Activated CD4-positive, alpha-beta T cell treated with anti-CD3 and anti-CD28 coated beads, Interleukin-2, Interleukin-4, amounts not matched to agents 100 ng/mL and 50 ng/mL, durations not matched to agents 16 hours and 8 hours (primary cell): Measurements from ENCODE around the gene CAGE1.

Experiments used
- DNase-seq: peaks from one replicate; pipeline ENCODE4 v3.0.0-alpha.2; 2020; ENCODE audit warnings: low spot score

Gene CAGE1

GRCh38 chr6:7309050-7309449 is 80.5 kb downstream of the CAGE1 start:
- no peak for DNase-seq

GRCh38 chr6:7307533-7307932 is 82.0 kb downstream of the CAGE1 start:
- no peak for DNase-seq

- DNase-seq: no peak
These were observed 84.7 kb downstream of the CAGE1 start for GRCh38 chr6:7304821-7305220.

DNA sequence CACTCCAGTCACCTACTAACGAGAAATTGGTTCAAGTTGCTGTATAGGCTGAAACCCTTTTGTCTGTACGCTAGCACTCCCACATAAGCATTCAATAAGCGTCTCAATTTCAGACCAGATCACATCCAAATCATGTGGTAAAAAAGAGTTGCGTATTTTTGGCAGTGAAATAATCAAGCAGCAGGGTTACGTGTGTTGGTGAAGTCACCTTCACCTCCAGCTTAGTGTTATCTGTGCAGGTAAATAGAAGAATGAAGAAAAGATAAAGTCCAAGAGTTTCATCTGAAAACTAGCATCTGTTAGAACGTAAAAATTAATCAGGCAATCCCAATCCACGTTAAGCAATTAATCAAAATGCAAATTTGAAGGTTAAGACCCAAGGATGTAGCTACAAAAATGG is 87.8 kb downstream of the CAGE1 start:
- no peak for DNase-seq

- DNase-seq: no peak
These were observed 88.6 kb downstream of the CAGE1 start for GRCh38 chr6:7300926-7301325.

DNA sequence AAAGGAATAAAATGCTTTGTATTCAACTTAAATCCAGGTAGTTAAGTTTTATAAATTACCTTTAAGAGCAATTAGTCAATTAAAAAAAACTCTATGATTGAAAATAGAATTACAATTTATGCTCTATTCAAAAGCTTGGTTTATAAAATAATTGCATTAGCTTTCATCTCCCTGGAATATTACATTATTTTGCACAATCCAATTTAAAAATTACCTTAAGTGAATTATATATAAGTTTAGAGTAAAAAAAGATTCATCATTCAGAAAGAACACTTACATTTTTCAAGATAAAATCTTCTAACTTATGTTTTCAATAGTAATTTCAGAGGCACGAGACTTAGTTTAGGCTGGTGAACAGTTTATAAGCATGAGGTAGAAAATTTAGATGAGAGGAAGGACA is 91.4 kb downstream of the CAGE1 start:
- DNase-seq: no peak

DNA sequence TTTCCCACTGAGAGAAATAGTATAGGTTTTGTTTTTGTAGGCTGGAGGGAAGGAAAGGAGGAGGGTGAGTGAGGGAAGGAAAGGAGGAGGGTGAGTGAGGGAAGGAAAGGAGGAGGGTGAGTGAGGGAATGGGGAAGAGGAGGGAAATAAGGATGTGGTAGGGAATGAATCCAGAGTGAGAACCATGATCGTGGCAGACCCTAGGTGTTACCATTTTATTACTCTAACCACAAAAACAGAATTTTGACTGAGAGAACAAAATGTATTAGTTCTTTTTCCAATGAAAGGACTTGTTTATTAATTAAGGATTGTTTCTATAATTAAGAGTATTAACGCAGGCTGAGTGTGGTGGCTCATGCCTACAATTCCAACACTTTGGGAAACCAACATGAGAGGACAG is 92.9 kb downstream of the CAGE1 start:
- DNase-seq: no peak

GRCh38 chr6:7295916-7296315 is 93.6 kb downstream of the CAGE1 start:
- no peak for DNase-seq

GRCh38 chr6:7292596-7293255 is 96.8 kb downstream of the CAGE1 start:
- DNase-seq: no peak

DNA sequence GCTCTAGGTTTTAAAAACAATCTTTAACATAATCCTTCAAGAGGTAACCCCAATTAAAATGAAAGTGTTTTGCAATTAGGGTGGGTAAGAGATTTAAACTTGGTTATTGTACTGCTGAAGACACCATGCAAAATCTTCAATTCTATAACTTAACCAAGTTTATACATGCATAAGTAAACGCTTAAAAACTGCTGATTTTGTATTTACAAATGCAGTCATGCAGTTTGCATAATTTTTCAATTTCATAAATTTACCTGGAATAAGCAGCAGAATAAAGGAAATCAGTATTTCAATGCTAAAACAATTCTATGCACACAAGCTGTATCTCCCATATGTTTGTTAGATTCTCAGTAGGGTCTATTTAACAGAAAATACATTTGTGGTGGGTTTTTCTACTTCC is 99.5 kb downstream of the CAGE1 start:
- DNase-seq: no peak

GRCh38 chr6:7285416-7285815 is 104.1 kb downstream of the CAGE1 start:
- no peak for DNase-seq

GRCh38 chr6:7283676-7284075 is 105.9 kb downstream of the CAGE1 start:
- DNase-seq: no peak

DNA sequence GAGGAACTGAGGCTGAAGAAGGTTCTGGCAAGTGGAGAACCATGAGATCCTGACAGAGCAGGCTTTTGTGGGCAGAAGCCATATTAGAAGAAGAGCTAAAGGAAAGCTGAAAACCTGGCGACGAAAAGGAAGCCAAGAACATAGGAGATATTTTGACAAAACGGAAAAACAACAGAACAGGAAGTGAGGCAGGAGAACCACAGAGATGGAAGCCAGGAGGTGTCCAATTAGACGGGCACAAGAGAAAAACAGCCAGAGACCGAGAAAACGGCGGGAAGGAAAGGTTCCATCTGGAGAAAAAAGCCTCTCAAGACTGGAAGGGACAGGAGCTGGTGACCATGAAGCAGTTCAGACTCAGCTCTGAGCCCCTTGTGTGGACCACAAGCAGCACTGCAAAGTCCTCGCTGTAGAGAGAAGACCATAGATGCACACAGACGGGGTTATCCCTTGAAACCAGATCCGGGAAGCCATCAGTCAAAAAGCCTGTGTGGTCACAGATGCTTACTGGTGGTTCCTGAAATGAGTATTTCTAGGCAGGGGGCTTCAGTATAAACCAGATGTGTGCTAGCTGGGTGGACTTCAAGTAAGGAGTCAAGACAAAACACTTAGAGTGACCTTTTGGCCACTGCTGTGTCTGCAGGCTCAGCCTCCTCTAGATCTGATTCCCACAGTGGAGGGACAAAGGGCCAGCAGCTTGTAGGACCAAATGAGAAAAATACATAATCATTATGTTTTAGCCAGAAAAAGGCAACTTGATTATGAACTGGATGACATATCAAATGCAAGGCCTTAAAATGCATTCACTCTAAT is 107.2 kb downstream of the CAGE1 start:
- DNase-seq: peak; percentile 13
